HepG2 (cell line): ENCODE results near the gene LRRC45. TPM values are rescaled to one million over a fixed set of nuclear protein-coding genes. Genes with fewer than 3 reads are reported as not detected.
A peak's percentile ranks its signal among the peaks of the same experiment; 100 is the strongest.

Source experiments
- ATF7 ChIP-seq, 2 experiments: fragments of 450-650 bp in 1 of 2; sonication (generic) in 1 of 2; formaldehyde crosslinking in 1 of 2; IDR thresholded peaks; 2 replicates each; pipeline versions ENCODE4 v1.4.0 to v1.6.1; 2016 to 2020; ENCODE audit warnings: antibody characterized with exemption in 1 of 2, mild to moderate bottlenecking in 1 of 2, missing genetic modification reagents in 1 of 2
- GPN1 ChIP-seq: sonication (generic); formaldehyde crosslinking; IDR thresholded peaks from 2 replicates; pipeline ENCODE4 v1.5.1; 2020; ENCODE audit warnings: missing genetic modification reagents, borderline replicate concordance
- MEIS2 ChIP-seq: sonication (generic); formaldehyde crosslinking; IDR thresholded peaks from 2 replicates; pipeline ENCODE4 v1.9.0; 2021; ENCODE audit warnings: mild to moderate bottlenecking, missing genetic modification reagents
- MZF1 ChIP-seq: sonication (generic); formaldehyde crosslinking; IDR thresholded peaks from 2 replicates; pipeline ENCODE4 v1.8.1; 2023; ENCODE audit warnings: mild to moderate bottlenecking, missing genetic modification reagents, borderline replicate concordance
- NCOR1 ChIP-seq: fragments of 200-600 bp; sonication (generic); IDR thresholded peaks from 2 replicates; pipeline ENCODE4 v1.7.0; 2017; ENCODE audit warnings: antibody characterized with exemption, low read length, borderline replicate concordance
- POLR2AphosphoS2 ChIP-seq: IDR thresholded peaks from 2 replicates; pipeline ENCODE4 v1.6.1; 2011; ENCODE audit warnings: low read depth, low read length, improper control_type of control experiment
- ZBTB42 ChIP-seq: sonication (generic); formaldehyde crosslinking; IDR thresholded peaks from 2 replicates; pipeline ENCODE4 v1.5.0; 2020; ENCODE audit warnings: mild to moderate bottlenecking, missing genetic modification reagents
- ZEB1 ChIP-seq: IDR thresholded peaks from 2 replicates; pipeline ENCODE4 v1.6.1; 2012; ENCODE audit warnings: mild to moderate bottlenecking, low read depth, inconsistent platforms; ENCODE audit not compliant: insufficient replicate concordance
- ZNF432 ChIP-seq: sonication (generic); formaldehyde crosslinking; IDR thresholded peaks from 2 replicates; pipeline ENCODE4 v1.5.0; 2020; ENCODE audit warnings: missing genetic modification reagents, mild to moderate bottlenecking, borderline replicate concordance
- polyA plus RNA-seq, 8 experiments: library from polyadenylated mRNA; depleted of rRNA in 3 of 8; stranded (reverse) in 7 of 8; unstranded in 1 of 8; fragments of >200 nt; fragmentation: Illumina TruSeq in 4 of 8; extraction: Trizol in 4 of 8; gene quantifications; 2 replicates each; pipeline versions ENCODE4 v1.2.1 to v1.2.3, GENCODE V29; 2011 to 2016; ENCODE audit warnings: low read depth in 4 of 8, missing spikeins in 1 of 8, mixed read lengths in 1 of 8; ENCODE audit not compliant: insufficient read depth in 1 of 8
- total RNA-seq, 5 experiments: library from RNA; depleted of rRNA; stranded (reverse); fragments of >200 nt; fragmentation: Illumina TruSeq; extraction: Trizol; gene quantifications; 2 replicates each; pipeline ENCODE4 v1.2.3, GENCODE V29; 2016; ENCODE audit warnings: low read depth in 1 of 5
- TF ChIP-seq, protein P1 (sequence below): sonication (generic); formaldehyde crosslinking; IDR thresholded peaks from 2 replicates; pipeline ENCODE4 v1.5.1; 2020; ENCODE audit warnings: mild to moderate bottlenecking, missing genetic modification reagents, moderate library complexity
- TF ChIP-seq, protein P2 (sequence below): sonication (generic); formaldehyde crosslinking; IDR thresholded peaks from 2 replicates; pipeline ENCODE4 v1.4.0; 2020; ENCODE audit warnings: mild to moderate bottlenecking, missing genetic modification reagents
- TF ChIP-seq, protein P3 (sequence below): sonication (generic); formaldehyde crosslinking; IDR thresholded peaks from 2 replicates; pipeline ENCODE4 v1.4.0; 2020; ENCODE audit warnings: missing genetic modification reagents
- TF ChIP-seq, protein P4 (sequence below): sonication (generic); formaldehyde crosslinking; IDR thresholded peaks from 2 replicates; pipeline ENCODE4 v1.5.1; 2020; ENCODE audit warnings: missing genetic modification reagents, mild to moderate bottlenecking, borderline replicate concordance
- TF ChIP-seq, protein P5 (sequence below): sonication (generic); formaldehyde crosslinking; IDR thresholded peaks from 2 replicates; pipeline ENCODE4 v1.8.0; 2022; ENCODE audit warnings: missing genetic modification reagents, mild to moderate bottlenecking, inconsistent platforms, borderline replicate concordance
- TF ChIP-seq, protein P6 (sequence below): sonication (generic); formaldehyde crosslinking; IDR thresholded peaks from 2 replicates; pipeline ENCODE4 v1.9.0; 2021; ENCODE audit warnings: missing genetic modification reagents, mild to moderate bottlenecking, borderline replicate concordance
- TF ChIP-seq, protein P7 (sequence below): sonication (generic); formaldehyde crosslinking; IDR thresholded peaks from 2 replicates; pipeline ENCODE4 v1.5.0; 2020; ENCODE audit warnings: missing genetic modification reagents

Gene LRRC45
- total and polyA plus RNA-seq, 2 of the 13 experiments (the other 11 are each of a cell fraction or from before 2014, with no cell fraction given), result 11.6 to 48.1 TPM

DNA sequence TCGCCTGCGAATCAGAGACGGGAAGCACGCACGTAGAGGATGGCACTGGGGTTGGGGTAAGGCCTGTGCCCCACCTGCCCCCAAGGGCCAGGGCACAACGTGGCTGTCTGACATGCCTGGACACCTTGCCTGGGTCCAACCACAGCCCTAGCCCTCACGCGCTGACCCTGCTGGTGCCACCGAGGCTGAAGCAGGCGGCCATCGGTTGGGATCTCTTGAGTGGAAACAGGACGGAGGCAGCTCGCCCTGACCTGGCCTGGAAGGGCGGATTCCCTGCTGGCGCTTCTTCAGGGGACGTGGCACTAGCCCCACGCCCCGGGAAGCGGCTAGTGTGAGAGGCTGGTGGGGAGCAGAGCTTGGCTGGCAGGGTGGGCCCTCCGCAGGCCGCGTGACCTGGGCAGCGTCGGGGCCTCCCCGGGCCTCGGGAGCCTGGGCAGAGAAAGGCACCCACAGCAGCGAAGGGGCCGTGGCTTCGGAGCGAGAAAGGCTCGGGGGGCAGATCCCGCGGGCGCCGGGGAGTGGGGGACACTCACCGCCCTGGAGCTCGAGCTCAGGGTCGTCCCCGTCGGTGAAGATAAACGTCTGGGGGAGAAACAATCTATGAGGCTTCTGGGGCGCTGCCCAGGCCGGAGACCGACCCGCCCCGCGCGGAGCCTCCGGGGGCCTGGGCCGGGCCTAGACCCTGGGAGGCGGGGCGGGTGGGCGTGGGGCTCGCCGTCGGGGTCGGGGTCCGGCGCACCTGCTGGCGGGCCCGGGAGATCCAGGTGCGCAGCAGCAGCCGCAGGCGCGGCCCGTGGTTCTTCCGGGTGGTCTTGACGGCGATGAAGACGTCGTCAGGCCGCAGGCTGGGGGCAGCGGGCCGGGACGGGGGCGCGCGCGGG lies 27.9 kb downstream of the LRRC45 start (continued):
- TF ChIP-seq, protein P1, sequence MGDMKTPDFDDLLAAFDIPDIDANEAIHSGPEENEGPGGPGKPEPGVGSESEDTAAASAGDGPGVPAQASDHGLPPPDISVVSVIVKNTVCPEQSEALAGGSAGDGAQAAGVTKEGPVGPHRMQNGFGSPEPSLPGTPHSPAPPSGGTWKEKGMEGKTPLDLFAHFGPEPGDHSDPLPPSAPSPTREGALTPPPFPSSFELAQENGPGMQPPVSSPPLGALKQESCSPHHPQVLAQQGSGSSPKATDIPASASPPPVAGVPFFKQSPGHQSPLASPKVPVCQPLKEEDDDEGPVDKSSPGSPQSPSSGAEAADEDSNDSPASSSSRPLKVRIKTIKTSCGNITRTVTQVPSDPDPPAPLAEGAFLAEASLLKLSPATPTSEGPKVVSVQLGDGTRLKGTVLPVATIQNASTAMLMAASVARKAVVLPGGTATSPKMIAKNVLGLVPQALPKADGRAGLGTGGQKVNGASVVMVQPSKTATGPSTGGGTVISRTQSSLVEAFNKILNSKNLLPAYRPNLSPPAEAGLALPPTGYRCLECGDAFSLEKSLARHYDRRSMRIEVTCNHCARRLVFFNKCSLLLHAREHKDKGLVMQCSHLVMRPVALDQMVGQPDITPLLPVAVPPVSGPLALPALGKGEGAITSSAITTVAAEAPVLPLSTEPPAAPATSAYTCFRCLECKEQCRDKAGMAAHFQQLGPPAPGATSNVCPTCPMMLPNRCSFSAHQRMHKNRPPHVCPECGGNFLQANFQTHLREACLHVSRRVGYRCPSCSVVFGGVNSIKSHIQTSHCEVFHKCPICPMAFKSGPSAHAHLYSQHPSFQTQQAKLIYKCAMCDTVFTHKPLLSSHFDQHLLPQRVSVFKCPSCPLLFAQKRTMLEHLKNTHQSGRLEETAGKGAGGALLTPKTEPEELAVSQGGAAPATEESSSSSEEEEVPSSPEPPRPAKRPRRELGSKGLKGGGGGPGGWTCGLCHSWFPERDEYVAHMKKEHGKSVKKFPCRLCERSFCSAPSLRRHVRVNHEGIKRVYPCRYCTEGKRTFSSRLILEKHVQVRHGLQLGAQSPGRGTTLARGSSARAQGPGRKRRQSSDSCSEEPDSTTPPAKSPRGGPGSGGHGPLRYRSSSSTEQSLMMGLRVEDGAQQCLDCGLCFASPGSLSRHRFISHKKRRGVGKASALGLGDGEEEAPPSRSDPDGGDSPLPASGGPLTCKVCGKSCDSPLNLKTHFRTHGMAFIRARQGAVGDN (CRISPR knock-in tag), result peak; percentile 82
- TF ChIP-seq, protein P2, sequence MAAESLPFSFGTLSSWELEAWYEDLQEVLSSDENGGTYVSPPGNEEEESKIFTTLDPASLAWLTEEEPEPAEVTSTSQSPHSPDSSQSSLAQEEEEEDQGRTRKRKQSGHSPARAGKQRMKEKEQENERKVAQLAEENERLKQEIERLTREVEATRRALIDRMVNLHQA, result no peak
- TF ChIP-seq, protein P3, sequence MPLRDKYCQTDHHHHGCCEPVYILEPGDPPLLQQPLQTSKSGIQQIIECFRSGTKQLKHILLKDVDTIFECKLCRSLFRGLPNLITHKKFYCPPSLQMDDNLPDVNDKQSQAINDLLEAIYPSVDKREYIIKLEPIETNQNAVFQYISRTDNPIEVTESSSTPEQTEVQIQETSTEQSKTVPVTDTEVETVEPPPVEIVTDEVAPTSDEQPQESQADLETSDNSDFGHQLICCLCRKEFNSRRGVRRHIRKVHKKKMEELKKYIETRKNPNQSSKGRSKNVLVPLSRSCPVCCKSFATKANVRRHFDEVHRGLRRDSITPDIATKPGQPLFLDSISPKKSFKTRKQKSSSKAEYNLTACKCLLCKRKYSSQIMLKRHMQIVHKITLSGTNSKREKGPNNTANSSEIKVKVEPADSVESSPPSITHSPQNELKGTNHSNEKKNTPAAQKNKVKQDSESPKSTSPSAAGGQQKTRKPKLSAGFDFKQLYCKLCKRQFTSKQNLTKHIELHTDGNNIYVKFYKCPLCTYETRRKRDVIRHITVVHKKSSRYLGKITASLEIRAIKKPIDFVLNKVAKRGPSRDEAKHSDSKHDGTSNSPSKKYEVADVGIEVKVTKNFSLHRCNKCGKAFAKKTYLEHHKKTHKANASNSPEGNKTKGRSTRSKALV (CRISPR knock-in tag), result no peak
- TF ChIP-seq ZEB1 (no peak), NCOR1 (no peak), ZBTB42 (CRISPR knock-in tag) (no peak), MEIS2 (CRISPR knock-in tag) (0 out of 2 replicates have a peak, but pooled peaks have one; percentile 1), ATF7 (IDR thresholded peaks at IDR 0.05) (no peak), ATF7 (CRISPR knock-in tag; IDR thresholded peaks at IDR 0.05) (no peak), MZF1 (CRISPR knock-in tag) (no peak), GPN1 (CRISPR knock-in tag) (no peak), ZNF432 (CRISPR knock-in tag) (no peak), POLR2AphosphoS2 (no peak)
- TF ChIP-seq, protein P4, sequence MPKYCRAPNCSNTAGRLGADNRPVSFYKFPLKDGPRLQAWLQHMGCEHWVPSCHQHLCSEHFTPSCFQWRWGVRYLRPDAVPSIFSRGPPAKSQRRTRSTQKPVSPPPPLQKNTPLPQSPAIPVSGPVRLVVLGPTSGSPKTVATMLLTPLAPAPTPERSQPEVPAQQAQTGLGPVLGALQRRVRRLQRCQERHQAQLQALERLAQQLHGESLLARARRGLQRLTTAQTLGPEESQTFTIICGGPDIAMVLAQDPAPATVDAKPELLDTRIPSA (CRISPR knock-in tag), result no peak
- TF ChIP-seq, protein P5, sequence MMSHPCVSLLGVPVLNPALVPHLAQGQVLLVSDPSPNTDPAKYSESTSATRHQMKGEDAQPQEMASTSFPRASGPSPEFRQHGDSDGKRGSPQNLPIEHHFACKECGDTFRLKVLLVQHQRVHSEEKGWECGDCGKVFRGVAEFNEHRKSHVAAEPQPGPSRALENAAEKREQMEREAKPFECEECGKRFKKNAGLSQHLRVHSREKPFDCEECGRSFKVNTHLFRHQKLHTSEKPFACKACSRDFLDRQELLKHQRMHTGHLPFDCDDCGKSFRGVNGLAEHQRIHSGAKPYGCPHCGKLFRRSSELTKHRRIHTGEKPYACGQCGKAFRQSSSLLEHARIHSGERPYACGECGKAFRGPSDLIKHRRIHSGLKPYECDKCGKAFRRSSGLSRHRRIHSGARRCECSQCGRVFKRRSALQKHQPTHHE, result no peak
- TF ChIP-seq, protein P6, sequence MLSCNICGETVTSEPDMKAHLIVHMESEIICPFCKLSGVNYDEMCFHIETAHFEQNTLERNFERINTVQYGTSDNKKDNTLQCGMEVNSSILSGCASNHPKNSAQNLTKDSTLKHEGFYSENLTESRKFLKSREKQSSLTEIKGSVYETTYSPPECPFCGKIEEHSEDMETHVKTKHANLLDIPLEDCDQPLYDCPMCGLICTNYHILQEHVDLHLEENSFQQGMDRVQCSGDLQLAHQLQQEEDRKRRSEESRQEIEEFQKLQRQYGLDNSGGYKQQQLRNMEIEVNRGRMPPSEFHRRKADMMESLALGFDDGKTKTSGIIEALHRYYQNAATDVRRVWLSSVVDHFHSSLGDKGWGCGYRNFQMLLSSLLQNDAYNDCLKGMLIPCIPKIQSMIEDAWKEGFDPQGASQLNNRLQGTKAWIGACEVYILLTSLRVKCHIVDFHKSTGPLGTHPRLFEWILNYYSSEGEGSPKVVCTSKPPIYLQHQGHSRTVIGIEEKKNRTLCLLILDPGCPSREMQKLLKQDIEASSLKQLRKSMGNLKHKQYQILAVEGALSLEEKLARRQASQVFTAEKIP, result no peak
- TF ChIP-seq, protein P7, sequence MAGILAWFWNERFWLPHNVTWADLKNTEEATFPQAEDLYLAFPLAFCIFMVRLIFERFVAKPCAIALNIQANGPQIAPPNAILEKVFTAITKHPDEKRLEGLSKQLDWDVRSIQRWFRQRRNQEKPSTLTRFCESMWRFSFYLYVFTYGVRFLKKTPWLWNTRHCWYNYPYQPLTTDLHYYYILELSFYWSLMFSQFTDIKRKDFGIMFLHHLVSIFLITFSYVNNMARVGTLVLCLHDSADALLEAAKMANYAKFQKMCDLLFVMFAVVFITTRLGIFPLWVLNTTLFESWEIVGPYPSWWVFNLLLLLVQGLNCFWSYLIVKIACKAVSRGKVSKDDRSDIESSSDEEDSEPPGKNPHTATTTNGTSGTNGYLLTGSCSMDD (CRISPR knock-in tag), result no peak
